B cell (primary cell): ENCODE results near the gene TMC5.

Source experiments
- EZH2 ChIP-seq: IDR thresholded peaks from 2 replicates; pipeline ENCODE4 v1.6.1; 2012; ENCODE audit warnings: borderline replicate concordance, low read depth, mild to moderate bottlenecking, moderate library complexity, low read length; ENCODE audit not compliant: insufficient read depth, poor library complexity, severe bottlenecking
- TF ChIP-seq, protein P1 (sequence below): fragments of 200-600 bp; IDR thresholded peaks from one replicate; pipeline ENCODE4 v1.8.0; 2022; ENCODE audit warnings: antibody characterized with exemption, mild to moderate bottlenecking

GRCh38 chr16:19374402-19374801, 43.3 kb upstream of the TMC5 start:
- TF ChIP-seq, protein P1, sequence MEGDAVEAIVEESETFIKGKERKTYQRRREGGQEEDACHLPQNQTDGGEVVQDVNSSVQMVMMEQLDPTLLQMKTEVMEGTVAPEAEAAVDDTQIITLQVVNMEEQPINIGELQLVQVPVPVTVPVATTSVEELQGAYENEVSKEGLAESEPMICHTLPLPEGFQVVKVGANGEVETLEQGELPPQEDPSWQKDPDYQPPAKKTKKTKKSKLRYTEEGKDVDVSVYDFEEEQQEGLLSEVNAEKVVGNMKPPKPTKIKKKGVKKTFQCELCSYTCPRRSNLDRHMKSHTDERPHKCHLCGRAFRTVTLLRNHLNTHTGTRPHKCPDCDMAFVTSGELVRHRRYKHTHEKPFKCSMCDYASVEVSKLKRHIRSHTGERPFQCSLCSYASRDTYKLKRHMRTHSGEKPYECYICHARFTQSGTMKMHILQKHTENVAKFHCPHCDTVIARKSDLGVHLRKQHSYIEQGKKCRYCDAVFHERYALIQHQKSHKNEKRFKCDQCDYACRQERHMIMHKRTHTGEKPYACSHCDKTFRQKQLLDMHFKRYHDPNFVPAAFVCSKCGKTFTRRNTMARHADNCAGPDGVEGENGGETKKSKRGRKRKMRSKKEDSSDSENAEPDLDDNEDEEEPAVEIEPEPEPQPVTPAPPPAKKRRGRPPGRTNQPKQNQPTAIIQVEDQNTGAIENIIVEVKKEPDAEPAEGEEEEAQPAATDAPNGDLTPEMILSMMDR: no peak
- TF ChIP-seq EZH2: no peak
